Stimulated activated CD8-positive, alpha-beta memory T cell treated with anti-CD3 and anti-CD28 coated beads, Interleukin-4, amount 100 ng/mL, for 24 hours (primary cell): ENCODE data around the gene FGA.

Source experiments
- DNase-seq: peaks from one replicate; pipeline ENCODE4 v3.0.0-alpha.2; 2020; ENCODE audit warnings: low read depth

FGA gene

DNA sequence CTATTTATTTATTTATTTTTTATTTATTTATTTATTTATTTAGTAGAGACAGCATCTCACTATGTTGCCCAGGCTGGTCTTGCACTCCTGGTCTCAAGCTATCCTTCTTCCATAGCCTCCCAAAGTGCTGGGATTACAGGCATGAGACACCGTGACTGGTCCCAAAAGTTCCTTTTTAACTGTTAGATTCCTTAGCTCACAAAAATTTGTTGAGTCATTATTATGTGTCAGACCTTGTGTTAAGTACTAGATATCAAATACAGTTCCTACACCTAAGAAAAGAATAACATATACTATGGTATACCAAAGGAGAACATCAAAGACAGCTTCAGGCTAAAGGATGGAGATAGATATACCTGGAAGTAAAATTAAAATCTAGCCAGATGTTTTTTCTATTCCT is 11.6 kb downstream of the FGA start:
- DNase-seq, result no peak

DNA sequence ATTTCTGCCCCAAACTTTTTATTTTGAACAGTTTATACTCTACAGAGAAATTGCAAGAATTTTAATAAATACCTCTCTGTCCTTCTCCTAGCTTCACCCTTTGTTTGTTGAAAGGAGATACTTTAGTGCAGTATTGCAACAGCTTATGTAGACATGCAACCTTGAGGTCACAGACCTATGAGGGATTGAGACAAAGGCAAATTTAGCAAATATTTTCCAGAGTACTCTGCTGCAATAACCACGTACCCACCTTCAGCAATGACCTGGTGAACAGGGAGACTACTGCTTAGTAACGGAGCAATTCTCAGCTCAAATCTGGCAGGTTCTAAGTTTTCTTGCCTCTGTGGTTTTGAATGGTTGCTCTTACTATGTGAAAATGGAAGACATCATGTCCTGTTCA is 13.2 kb downstream of the FGA start:
- DNase-seq, result no peak

DNA sequence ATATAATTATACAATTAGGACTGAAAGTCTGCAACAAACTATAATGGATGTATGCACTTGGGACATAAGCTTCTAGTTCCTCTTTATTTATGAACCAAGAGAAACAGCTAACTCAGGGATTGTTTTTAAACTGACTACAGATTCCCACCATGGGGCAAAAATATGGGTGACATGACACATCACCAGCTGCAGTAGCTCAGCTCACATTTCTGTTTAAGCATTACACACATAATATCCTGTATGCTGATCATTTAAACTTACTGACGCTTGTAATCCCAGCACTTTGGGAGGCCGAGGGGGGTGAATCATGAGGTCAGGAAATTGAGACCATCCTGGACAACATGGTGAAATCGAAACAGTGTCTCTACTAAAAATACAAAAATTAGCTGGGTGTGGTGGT is 16.2 kb downstream of the FGA start:
- no peak for DNase-seq

DNA sequence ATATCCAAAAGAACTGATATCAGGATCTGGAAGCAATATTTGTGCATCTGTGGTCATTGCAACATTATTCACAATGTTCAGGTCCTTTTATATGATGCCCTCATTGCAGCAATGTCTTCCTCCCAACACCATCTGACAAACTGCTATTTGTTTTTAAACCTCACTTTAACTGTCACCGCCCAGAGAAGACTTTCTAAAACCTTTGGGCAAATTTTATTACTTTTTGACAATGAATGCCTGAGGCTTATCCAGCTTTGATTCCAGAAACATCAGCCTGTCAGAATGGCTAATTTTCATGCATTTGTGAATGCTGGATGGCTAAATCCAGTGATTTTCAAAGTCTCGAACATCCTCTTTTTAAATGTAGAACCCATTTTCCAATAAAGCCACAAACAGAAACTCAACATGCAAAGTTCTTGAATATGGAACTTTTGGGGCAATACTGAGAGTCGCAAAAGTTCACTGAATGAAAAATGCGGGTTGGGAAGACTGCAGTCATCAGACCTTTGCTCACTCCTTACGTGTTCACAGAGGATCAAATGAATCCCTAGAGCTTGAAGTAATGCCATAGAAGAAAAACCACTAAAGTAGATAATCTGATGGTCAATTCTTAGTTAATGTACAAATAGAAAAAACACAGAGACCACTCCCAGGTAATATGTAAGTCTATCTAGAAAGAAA is 17.2 kb downstream of the FGA start:
- DNase-seq, result no peak

DNA sequence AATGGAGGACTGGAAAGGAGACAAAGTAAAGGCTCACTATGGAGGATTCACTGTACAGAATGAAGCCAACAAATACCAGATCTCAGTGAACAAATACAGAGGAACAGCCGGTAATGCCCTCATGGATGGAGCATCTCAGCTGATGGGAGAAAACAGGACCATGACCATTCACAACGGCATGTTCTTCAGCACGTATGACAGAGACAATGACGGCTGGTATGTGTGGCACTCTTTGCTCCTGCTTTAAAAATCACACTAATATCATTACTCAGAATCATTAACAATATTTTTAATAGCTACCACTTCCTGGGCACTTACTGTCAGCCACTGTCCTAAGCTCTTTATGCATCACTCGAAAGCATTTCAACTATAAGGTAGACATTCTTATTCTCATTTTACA is 21.0 kb downstream of the FGA start:
- no peak for DNase-seq

GRCh38 chr4:154569028-154569427 is 21.5 kb downstream of the FGA start:
- no peak for DNase-seq

- no peak for DNase-seq
Measured at GRCh38 chr4:154566639-154567204, 23.8 kb downstream of the FGA start.

- no peak for DNase-seq
Measured at GRCh38 chr4:154565704-154566103, 24.8 kb downstream of the FGA start.

DNA sequence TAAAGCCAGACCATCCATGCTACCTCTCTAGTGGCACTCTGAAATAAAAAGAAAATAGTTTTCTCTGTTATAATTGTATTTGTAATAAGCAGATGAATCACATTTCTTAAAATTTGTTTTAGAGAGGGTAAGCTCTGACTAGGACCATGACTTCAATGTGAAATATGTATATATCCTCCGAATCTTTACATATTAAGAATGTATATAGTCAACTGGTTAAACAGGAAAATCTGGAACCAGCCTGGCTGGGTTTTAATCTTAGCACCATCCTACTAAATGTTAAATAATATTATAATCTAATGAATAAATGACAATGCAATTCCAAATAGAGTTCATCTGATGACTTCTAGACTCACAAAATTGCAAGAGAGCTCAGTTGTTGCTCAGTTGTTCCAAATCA is 26.2 kb downstream of the FGA start:
- no peak for DNase-seq

DNA sequence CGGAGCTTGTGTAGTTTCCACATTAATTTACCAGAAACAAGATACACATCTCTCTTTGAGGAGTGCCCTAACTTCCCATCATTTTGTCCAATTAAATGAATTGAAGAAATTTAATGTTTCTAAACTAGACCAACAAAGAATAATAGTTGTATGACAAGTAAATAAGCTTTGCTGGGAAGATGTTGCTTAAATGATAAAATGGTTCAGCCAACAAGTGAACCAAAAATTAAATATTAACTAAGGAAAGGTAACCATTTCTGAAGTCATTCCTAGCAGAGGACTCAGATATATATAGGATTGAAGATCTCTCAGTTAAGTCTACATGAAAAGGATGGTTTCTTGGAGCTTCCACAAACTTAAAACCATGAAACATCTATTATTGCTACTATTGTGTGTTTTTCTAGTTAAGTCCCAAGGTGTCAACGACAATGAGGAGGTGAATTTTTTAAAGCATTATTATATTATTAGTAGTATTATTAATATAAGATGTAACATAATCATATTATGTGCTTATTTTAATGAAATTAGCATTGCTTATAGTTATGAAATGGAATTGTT is 27.8 kb downstream of the FGA start, which contains the start of gene FGB:
Gene FGB, plus strand, starts transcription at position 315 of the 558 bp plus-strand sequence. Its CDS starts 8 bp downstream, at position 323.
- DNase-seq, result no peak

DNA sequence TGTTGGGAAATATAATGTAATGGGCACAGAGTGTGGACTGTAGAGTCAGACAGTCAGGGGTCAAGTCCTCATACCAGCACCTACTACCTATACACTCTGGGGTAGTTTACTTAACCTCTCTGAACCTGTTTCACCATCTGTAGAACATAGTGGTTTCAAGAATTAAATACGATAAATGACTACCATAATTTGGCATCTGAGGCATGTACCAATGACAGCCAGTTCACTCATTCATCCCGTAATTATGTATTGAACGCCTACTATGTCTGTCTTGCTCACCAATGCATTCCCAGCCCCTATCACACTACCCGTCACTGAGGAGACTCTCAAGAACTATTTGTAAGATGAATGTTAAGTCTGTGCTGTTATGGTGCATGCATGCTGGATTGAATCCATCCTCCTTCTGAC is 29.7 kb downstream of the FGA start:
- DNase-seq, result no peak

DNA sequence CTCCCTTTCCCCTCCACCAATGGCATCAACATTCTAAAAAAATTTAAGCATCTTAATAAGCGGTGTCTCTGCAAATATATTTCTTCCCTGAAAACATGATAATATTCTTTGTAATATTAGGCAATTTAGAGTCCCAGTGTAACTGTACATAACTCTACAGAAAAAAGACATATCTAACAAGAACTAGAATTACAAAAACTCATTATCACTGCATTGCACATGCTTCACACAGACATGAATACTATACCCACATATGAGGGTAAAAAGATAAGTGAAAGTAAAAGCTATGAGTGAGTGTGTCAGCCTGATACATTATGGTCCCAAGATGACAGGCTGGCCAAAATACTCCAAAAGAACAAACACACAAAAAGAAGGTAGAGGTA is 30.1 kb downstream of the FGA start:
- DNase-seq, result no peak

DNA sequence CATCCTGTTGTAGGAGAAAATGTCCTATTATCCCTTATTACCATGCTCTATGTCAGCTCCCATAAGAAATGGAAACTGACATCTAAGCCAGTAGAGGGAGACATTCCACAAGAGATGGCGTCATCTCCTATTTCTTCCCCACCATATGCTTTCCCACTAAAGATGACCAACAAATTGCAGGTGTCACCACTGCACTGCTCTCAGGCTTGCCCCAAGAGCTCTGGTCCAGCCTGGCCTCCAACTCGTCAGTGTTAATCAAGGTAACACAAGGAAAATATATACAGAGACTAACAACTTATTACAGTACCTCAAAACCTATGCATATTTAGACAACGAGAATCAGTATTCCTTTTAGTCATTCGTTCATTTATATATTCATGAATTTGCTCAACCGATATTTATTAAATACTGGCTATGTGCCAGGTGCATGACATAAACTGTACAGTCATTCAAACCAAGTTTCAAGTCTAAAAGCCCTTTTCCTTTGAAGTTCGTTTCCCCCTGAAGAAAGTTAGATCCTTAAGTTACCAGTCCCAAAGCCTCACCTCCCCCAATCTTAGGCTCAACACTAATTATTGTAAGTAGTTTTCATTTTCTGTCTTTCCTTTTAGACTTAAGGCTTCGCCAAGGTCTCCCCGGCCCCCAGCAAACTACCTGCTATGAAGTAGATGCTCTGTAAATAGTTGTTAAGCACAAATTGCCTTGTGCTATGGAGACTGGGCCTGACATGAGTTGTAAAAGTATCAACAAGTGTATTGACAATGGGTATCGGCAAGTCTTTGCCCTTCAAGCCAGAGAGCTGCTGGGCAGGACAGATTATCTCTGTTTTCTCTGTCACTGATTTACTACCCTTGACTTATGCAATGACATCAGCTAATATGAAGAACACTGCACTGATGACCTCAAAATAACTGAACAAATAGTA is 30.8 kb downstream of the FGA start:
- DNase-seq, result no peak

- no peak for DNase-seq
Measured at GRCh38 chr4:154559141-154559493, 31.4 kb downstream of the FGA start.

DNA sequence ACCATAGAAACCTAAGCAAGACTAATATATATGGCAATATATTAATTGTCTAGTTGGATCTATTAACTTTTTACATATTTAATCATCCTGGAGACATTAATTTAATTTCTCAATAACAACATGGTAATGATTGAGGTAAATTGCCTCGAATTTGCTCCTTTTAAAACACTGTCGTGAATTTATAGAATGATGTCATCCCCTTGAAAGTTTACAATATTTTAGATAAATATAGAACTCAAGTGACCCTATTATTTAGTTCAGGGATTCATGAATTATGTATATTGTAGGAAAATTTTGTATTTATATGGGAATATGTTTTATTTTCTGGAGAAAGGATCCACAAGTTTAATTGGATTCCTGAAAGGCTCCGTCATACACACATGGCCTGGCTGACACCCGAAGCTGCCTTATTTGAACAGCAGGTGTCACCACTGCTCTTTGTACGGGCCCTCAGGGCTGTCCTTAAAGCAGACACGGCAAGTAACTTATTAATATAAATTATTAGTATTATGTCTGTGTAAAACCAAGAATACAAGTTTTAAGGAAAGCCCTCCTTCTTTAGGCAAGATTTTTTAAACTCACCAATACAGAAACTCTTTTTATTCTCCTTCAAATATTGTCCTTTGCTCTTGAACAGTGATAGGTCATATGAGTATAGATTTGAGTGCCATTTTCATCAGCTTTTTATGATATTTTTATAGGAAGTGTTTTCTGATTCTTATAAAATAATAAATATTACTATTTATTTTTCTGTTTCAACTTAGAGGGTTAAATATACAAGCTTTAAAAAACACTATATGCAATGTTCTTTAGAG is 38.5 kb downstream of the FGA start:
- peak; percentile 46 for DNase-seq

GRCh38 chr4:154549894-154550790 is 40.4 kb downstream of the FGA start, which contains the start of gene PLRG1:
PLRG1 (minus strand) TSS chr4:154550400; CDS start chr4:154550308, 92 bp downstream.
- DNase-seq, result peak; percentile 94

DNA sequence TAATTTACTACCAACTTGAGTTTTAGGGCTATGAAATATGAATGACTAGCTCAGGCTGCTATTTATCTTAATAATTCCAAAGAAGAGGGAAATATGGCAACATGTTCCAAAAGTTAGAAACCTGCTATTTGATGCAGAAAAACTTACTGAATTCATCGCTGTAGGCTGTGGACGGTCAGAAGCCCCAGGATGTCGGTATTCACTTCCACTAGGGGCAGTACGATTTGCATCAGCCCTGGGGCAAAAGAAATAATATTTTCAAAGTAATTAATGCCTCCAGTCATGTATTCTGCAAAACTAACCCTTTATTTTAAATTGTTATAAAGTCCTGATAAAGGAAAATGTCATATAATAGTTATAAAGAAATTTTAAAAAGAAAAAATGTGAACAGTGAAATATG is 44.9 kb downstream of the FGA start:
- no peak for DNase-seq

DNA sequence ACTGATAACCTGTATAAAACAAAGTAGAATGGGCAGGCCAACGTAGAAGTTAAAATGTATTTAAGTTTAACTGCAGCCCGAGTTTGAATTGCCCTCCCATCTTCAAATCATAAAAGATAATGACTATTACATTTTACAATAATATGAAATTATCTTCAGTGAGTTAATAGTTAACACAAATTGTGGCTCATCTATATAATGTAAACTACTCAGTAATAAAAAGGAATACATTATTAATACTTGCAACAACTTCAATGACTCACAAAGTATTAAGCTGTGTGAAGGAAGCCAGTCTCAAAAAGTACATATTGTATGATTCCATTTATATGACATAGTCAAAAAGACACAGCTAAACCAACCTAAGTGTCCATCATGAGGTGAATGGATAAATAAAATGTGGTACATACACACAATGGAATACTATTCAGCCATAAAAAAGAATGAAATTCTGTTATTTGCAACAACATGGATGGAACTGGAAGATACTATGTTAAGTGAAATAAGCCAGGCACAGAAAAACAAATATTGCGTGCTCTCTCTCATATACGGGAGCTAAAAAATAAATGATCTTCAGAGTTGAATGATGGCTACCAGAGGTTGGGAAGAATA is 48.2 kb downstream of the FGA start:
- no peak for DNase-seq
